SH-SY5Y (cell line): ENCODE data around the gene YIF1A.

Experiments
- GATA2 ChIP-seq: IDR thresholded peaks from 2 replicates; pipeline ENCODE4 v1.6.1; 2011; ENCODE audit warnings: mild to moderate bottlenecking, low read depth, low read length
- GATA3 ChIP-seq: IDR thresholded peaks from 2 replicates; pipeline ENCODE4 v1.6.1; 2011; ENCODE audit warnings: low read depth, mild to moderate bottlenecking, low read length, moderate library complexity

GRCh38 chr11:66318600-66318970 is 29.6 kb upstream of the YIF1A start:
- TF ChIP-seq GATA2: no peak
- no peak for TF ChIP-seq GATA3
